Left renal pelvis (tissue), 4 donors: ENCODE measurements around the gene LIPA. TPM values are rescaled to one million over a fixed set of nuclear protein-coding genes. Genes with fewer than 3 reads are reported as not detected.

Experiments used
- DNase-seq, 4 donors: peaks; one replicate each; pipeline ENCODE4 v3.0.0-alpha.2; 2013; ENCODE audit warnings: low read depth in 4 of 4, low spot score in 3 of 4
- polyA plus RNA-seq, 4 donors: library from polyadenylated mRNA; unstranded; fragments of 120-200 nt; gene quantifications; one replicate each; pipeline ENCODE4 v1.2.1, GENCODE V29; 2013; ENCODE audit not compliant: insufficient read length in 4 of 4

Gene LIPA
- polyA plus RNA-seq, 4 donors = 36.3 to 67.7 (median 52.7) TPM

DNA sequence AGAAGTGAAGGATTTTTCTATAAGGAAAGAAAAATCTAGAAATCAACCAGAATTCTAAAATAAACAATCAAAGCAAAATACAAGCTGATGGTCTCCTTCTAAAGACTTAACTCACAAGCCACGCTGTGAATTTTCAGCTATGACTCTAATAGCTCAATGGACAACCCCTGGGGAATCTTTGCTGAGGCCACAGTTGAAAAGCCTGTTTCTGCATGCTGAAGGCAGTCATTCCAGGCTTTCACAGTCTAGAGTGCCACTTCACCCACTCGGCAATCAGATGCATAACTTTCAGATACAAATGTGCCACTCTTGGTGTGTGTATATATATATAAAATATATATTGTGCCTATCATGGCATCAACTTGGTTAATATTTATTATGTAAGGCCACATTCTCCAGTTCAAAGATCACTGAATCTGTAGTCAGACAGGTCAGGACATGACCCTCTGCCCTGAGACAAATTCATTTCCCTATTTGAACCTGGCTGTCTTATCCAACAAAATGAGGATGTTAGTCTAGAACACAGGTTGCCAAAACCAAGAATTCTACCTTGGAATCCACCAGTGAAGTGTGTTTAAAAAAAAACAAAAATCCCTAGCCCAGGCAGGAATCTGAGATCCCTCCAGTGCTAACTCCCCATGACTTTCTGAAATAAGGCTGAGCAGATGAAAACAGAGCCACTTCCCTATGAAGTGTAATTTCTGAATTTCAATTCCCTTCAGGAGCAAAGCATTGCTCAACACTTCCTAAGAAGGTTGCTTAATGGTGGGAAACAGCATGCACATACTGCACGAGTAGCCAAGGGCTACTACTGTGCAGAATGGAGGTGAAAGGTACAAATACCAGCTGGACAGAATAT, 9.9 kb downstream of the LIPA start:
- DNase-seq = no peak

GRCh38 chr10:89241026-89241425, 10.5 kb downstream of the LIPA start:
- no peak for DNase-seq

DNA sequence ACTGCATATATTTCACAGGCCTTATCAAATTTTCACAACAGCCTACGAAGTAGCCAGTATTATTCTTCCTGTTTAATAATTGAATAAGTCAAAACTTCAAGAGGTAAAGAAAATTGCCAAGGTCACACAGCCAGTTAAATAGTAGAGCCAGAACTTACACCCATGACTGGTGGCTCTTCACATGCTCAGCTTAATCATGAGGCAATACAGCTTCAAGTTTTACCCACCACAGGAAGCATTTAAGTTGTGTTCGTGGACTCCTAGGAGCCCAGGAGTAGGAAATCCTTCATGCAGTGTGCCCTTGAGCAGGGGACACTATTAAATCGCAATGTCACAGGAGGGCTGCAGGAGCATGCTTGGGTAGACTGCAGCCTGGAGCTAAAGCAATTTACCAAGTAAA, 11.1 kb downstream of the LIPA start:
- DNase-seq = no peak

DNA sequence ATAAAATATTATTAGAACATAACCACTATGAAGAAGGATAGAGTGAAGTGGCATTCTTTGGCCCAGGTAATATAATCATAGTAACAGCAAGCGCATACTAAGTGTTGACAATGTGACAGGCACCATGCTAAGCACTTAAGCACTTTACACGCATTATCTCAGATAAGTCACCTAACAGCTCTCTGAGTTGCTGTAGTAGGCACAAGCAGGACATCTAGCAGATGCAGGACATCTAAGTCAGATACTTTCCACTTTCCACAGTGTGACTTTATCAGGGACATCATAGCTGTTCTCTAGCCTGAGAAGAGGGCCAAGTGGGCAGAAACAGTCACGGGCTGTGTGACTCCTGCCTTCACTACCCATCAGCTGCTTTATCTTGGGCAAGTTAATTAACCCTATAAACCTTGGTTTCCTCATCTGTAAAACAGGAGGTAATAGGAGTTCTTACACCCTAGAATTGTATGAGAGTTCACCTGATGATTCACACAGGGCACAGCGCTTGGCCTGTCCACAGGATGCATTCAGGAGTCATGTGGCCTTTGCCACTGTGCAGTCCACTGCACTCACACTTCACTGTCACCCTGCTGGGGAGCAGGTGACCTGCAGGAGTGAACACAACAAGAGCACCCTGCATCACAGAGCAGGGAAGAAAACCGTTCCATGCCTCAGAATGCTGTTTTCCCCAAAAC, 12.5 kb downstream of the LIPA start:
- no peak for DNase-seq

GRCh38 chr10:89237849-89238248, 13.7 kb downstream of the LIPA start:
- DNase-seq = no peak

GRCh38 chr10:89236226-89236797, 15.3 kb downstream of the LIPA start:
- DNase-seq = no peak

DNA sequence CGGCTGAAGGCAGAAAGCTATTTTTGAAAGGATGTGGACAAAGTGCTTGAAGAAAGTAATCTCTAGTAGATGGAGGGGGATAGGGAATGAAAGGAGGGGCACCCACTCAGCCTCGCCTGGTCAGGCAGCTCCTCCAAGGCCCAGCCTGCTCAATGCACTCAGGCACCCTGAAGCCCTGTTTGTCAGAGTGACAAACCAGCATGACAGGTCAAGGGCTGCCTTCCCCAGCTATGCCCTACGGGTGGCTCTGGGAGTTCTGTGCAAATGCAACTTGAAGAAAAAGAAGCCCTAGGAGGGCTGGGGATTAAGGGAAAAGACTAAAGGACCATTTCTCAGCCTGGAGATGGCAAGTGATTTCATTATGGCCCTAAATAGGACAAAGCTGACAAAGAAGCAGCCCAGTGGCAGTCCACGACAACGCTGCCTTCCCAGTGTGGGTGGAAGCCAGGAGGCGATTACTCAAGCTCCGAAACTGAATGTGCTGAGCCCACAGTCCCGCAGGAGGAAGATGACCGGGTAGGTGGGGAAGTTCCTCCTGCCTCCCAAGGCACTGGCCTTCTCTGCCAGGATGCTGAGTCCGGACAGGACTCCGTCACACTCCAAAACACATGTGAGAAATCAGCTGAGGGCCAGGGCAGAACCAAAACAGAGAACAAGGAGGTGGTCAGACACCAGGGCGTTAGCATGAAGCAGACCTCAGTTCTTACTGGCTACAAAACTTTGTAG, 16.3 kb downstream of the LIPA start:
- no peak for DNase-seq

- no peak for DNase-seq
These were observed 18.5 kb downstream of the LIPA start for GRCh38 chr10:89233033-89233432.

DNA sequence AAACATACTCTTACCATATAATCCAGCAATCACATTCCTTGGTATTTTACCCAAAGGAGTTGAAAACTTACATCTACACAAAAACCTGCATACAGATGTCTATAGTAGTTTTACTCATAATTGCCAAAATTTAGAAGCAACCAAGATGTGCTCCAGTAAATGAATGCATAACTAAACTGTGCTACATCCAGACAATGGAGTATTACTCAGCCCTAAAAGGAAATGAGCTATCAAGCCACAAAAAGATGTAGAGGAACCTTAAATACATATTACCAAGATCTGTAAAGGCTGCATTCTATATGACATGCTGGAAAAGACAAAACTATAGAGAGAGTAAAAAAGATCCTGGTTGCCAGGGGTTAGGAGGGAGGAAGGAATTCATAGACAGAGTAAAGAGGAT, 22.6 kb downstream of the LIPA start:
- no peak for DNase-seq

DNA sequence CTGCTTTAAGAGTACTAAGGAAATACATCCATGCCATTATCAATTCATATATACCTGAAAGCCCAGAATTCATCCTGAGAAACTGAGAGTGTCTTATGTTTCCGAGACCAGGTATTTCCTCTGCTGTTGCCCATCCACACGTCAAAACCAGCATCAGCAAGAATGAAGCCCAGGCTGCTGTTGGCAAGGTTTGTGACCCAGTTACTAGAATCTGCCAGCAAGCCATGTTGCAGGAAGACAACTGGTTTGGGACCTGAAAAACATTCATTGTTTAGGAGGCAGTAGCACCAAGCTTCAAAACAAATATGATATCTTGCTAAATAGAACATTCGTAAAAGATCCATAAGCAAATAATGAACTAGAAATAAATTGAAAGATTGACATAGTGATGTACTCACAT, 23.4 kb downstream of the LIPA start:
- no peak for DNase-seq

- DNase-seq = no peak
These were observed 24.7 kb downstream of the LIPA start for GRCh38 chr10:89226891-89227290.

DNA sequence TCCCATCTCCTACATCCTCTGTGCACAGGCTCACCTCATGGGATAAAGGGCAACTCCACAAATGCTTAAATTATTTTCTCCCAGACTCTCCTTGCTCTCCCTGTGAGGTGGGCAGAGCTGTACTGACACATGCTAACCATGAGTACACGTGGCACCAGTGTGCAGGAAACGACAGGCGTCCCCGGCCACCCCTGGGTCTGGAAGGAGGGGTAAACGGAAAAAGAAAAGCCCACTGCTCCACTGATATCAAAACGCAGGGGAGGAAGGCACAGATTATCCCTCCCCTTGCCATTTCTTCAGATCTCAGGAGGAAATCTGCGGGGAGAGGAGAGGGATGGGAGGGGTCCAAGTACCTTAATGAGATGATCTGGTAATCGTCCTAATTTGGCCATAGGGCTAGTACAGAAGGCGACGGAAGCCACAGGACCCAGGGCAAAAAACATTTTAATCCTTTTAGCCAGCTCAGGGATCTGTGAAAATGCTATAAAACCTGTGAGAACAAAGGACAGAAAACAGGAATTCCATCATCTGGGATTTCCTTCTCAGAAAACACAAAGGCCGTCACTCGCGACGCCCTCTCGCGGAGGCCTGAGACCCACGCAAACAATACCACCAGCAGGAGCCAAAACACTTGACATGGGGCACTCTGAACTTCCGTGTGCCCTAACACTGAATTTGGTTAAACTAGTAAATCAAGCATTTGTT, 26.7 kb downstream of the LIPA start:
- DNase-seq = no peak

DNA sequence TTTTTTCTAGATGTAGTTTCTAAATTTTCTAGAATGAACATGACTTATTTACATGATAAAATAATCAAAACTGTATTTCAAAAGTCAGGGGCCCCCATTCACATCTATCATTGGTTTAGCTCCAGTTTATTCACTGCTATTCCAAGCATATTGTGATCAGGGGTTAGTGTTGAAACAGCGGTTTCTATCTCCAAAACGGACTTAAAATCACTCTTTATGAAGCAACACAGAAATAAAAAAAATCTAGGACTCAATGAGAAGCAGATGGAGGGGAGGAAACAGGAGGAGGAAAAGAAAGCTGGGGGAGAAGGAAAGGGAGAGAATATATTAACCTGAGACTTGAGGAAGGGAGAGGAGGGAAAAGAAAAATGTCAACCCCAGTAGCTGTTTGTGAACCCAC, 29.7 kb downstream of the LIPA start:
- no peak for DNase-seq

DNA sequence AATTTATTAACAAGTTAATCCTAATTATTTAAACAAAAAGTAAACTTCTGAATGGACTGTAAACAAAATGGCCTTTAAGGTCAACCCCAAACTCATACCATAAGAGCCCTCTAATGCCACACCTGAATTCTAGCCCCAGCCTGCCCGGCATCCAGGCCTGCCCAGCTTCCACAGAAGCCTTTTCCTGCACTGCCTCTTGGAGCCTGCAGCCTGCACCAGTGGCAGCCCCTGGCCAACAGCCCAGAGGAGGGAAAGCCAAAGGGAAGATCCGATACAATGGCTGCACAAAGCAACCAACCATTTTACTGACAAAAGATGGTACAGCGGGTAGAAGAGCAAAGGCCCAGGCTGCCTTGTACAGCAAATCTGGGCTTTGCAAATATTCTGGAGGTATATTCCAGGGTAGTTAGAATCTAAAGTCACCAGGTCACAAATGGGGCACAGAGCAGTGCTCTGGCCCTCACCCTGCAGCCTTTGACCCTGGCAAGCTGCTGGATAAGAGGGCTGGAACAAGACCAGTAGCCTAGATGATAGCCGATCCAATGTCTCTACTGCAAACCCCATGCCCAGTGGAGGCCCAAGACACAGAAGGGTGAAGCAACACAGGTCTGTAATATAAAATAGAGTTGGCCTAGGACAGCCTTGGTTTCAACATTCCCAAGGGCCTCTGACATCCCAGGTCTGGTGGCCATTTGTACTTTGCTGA, 31.9 kb downstream of the LIPA start:
- no peak for DNase-seq

DNA sequence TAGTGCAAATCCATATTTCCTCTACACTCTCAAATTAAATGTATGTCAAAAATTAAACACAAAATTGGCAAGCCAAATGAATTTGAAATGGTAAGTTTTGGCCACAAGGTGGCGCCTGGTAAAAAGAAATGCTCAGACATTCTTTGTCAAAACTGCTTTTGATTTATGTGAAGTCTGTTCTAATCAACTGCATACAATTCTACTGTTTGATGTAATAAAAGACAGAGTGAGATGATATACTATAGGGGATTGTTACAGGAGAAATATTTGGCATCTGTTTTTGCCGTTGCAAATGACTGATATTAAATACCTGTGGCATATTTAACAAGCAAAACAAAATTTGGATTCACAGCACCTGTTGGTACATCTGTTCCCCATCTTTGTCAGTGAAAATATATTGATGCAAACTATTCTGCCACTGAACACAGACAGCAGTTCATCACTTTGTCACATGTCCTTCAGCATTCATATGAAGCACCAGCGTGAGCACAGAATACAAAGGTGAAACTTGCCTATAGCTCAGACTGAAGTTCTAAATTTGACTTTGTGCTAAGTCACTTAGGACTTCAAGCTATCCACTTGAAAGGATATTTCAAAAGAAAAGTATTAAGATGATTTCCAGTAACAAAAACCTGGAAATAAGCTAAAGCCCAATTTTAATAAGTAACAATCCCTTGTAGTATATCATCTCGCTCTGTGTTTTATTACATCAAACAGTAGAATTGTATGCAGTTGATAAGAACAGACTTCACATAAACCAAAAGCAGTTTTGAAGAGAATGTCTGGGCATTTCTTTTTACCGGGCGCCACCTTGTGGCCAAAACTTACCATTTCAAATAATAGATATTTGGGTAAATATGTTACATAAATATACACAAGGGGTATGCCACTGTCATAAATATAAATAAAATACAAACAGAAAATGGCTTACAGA, 34.3 kb downstream of the LIPA start:
- peak in 1 of 4 donors; percentile 47 for DNase-seq

DNA sequence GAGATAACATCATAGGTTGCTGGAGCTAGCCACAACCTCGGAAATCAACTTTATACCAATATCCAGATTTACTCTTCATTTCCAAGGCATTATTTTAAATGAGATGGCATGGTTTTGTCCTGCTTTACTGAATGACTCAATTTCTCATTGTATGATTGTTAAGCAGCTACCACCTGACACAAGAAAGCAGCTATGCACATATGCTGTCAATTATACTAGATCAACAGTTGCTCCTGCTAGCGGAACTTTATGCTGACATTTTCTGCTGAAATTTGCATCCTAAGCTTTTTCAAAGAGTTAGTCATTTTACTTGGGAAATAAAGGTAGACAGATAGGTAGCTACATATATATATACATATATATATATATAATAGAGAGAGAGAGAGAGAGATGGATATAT, 35.5 kb downstream of the LIPA start:
- no peak for DNase-seq

DNA sequence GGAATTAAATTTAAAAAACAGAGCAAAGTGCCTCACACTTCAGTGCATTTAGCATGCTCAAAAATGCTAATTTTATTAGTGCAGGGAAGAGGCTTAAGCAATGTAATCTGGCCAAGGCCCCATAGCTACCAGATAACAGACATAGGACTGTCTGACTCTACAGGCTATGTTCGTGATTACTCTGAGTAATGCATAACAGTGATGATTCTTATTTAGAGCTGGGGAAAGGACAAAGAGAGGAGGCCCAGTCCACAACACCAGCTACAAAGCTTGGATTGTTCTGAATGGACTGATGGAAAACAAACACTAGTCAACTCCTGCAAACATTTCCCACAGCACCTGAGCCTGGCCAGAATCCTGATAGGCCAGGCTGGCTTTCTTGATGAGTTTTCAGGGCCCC, 36.1 kb downstream of the LIPA start:
- DNase-seq = no peak

DNA sequence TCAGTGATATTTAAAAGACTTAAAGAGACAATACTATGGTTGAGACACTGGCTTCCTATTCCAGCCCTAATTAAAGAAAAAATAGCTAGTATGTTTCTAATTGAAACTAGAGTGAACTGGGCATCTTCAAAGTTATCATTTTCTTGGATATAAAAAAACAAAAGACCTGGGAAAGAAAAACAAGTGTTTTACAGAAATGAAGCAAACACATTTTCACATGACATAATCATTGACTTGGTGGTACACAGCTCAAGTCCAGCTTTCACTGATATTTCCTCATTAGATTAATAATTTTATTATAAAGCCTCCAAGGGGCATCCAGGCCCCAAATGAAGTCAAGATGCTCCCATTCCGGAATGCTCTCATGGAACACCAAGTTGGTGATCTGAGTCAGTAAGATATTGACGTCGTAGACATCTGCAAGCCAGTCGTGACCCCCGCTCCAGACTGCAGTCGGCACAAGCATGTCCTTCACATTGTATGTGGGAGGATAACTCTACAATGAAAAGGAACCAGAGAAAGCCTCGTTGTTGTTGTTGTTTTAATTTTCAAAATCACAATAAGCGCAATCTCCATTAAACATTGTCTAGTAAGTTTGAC, 36.9 kb downstream of the LIPA start:
- no peak for DNase-seq
